ENCODE data around the gene SENP6.

SENP6 gene

DNA sequence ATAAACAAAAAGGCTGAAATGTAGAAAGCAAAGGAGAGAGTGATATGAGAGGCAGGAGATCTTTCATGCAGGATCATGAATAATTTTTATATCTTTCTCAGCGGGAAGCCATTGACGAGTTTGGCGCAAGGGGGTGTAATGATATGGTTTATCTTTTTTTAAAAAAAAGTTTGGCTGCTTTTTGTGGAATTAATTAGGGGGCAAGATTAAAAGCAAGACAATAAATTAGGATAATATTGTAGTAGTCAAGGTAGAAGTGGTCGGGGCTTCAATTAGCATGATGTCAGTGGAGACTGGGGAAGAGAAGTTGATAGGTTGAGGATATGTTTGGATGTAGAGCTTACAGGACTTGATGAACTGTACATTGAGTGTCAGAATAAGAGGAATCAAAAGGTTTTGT is 4.0 kb downstream of the SENP6 start:
- Histone ChIP-seq H3K27ac (ENCODE audit: low read depth in 2 of 2, low read length in 2 of 2) (no peak overlapping the region), H3K36me3 (ENCODE audit: control insufficient read depth in 2 of 2, insufficient read depth in 2 of 2, low read length in 2 of 2) (no peaks in the 10 kb centered on the region), H3K27me3 (ENCODE audit: control insufficient read depth in 2 of 2, insufficient read depth in 2 of 2, low read length in 2 of 2) (no peaks in the 10 kb centered on the region), H3K4me3 (ENCODE audit: low read length in 2 of 2) (no peak overlapping the region), H3K9ac (ENCODE audit: low read depth in 1 of 2, low read length in 2 of 2) (no peak overlapping the region), H3K4me1 (ENCODE audit: control insufficient read depth in 2 of 2, insufficient read depth in 2 of 2, low read length in 2 of 2) (peaks cover 24 to 29% of the 10 kb centered on the region in 2 donors), H3K9me3 (ENCODE audit: control insufficient read depth in 2 of 2, low read length in 2 of 2) (no peaks in the 10 kb centered on the region)

DNA sequence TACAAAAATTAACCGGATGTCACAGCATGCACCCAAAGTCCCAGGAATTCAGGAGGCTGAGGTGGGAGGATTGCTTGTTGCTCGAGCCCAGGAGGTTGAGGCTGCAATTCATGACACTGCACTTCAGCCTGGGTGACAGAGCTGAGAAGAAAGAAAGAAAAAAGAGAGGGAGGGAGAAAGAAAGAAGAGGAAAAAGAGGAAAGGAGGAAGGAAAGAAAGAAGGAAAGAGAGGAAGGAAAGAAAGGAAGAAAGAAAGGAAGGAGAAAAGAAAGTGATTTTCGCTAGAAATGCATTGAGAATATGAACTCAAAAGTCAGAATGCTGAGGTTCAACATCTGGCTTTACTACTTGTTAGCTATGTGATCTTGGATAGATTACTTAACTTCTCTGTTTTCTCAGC is 6.6 kb downstream of the SENP6 start:
- H3K4me3 ChIP-seq (ENCODE audit: low read length in 2 of 2): no peak overlapping the region
- H3K27me3 ChIP-seq (ENCODE audit: control insufficient read depth in 2 of 2, insufficient read depth in 2 of 2, low read length in 2 of 2): no peaks in the 10 kb centered on the region
- no peak overlapping the region for H3K9ac ChIP-seq (ENCODE audit: low read depth in 1 of 2, low read length in 2 of 2)
- H3K27ac ChIP-seq (ENCODE audit: low read depth in 2 of 2, low read length in 2 of 2): no peak overlapping the region
- H3K36me3 ChIP-seq (ENCODE audit: control insufficient read depth in 2 of 2, insufficient read depth in 2 of 2, low read length in 2 of 2): no peaks in the 10 kb centered on the region
- H3K4me1 ChIP-seq (ENCODE audit: control insufficient read depth in 2 of 2, insufficient read depth in 2 of 2, low read length in 2 of 2): peaks cover 31 to 35% of the 10 kb centered on the region in 2 donors
- H3K9me3 ChIP-seq (ENCODE audit: control insufficient read depth in 2 of 2, low read length in 2 of 2): no peaks in the 10 kb centered on the region

DNA sequence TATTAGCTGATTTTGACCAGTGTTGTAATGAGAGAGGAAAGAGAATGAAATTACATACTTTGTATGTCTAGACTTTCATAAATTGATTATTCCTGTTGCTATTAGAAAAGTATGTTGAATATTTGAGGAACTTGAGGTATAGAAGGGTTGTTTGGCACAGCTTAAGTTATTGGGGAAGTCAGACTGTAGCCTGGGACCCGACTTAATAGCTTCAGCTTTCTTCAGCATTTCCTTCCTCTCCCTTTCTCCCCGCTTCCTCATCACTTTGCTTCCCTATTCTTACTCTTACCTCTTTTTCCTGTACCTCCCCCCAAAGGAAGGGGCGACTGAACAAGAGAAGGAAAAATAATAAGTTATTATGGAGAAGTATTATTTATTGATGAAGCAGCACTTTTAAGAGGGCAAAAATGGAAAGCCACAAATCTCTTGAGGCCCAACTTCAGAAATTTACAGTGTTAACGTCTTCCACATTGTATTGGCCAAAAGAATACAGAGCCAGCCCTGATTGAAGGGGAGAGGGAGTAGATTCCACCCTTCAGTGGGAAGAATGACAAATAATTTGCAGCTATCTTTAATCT is 7.4 kb downstream of the SENP6 start:
- Histone ChIP-seq H3K4me3 (ENCODE audit: low read length in 2 of 2) (no peak overlapping the region), H3K9me3 (ENCODE audit: control insufficient read depth in 2 of 2, low read length in 2 of 2) (no peaks in the 10 kb centered on the region), H3K27ac (ENCODE audit: low read depth in 2 of 2, low read length in 2 of 2) (no peak overlapping the region), H3K27me3 (ENCODE audit: control insufficient read depth in 2 of 2, insufficient read depth in 2 of 2, low read length in 2 of 2) (no peaks in the 10 kb centered on the region), H3K4me1 (ENCODE audit: control insufficient read depth in 2 of 2, insufficient read depth in 2 of 2, low read length in 2 of 2) (peaks cover 26 to 35% of the 10 kb centered on the region in 2 donors), H3K9ac (ENCODE audit: low read depth in 1 of 2, low read length in 2 of 2) (no peak overlapping the region), H3K36me3 (ENCODE audit: control insufficient read depth in 2 of 2, insufficient read depth in 2 of 2, low read length in 2 of 2) (no peaks in the 10 kb centered on the region)

DNA sequence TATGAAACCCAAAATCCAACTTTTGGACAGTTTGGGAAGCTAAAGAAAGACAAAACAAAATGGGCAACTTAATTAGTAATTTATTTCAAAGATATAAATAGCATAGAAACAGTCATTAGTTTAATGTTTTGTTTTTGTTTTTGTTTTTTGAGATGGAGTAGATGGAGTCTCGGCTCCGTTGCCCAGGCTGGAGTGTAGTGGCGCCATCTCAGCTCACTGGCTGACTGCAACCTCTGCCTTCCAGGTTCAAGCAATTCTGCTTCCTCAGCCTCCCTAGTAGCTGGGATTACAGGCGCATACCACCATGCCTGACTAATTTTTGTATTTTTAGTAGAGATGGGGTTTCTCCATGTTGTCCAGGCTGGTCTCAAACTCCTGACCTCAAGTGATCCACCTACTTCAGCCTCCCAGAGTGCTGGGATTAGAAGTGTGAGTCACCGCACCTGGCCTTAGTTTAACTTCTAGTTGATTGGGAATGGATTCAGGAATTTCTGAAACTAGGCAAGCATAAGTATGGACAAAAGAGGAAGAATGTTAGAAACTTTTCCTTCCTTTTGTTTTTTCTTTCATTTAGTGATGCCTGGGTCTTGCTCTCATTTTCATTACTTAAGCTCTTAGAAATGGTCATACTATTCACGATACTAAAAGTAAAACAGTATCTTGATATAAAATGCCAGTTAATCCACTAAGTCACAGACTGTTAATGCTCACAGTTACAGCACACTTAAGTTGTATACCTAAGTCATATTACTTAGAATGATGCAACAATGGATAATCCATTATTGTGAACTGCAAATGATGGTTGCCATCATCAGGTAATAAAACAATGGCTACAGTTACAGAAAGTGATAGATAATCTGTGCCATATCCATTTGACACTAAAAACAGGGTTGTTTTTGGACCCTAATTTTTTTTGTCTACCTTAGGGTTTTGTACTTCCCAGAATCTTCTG is 8.2 kb downstream of the SENP6 start:
- no peak overlapping the region for H3K9ac ChIP-seq (ENCODE audit: low read depth in 1 of 2, low read length in 2 of 2)
- no peaks in the 10 kb centered on the region for H3K9me3 ChIP-seq (ENCODE audit: control insufficient read depth in 2 of 2, low read length in 2 of 2)
- H3K4me1 ChIP-seq (ENCODE audit: control insufficient read depth in 2 of 2, insufficient read depth in 2 of 2, low read length in 2 of 2): peaks cover 27 to 35% of the 10 kb centered on the region in 2 donors
- H3K27me3 ChIP-seq (ENCODE audit: control insufficient read depth in 2 of 2, insufficient read depth in 2 of 2, low read length in 2 of 2): no peaks in the 10 kb centered on the region
- no peak overlapping the region for H3K27ac ChIP-seq (ENCODE audit: low read depth in 2 of 2, low read length in 2 of 2)
- no peak overlapping the region for H3K4me3 ChIP-seq (ENCODE audit: low read length in 2 of 2)
- H3K36me3 ChIP-seq (ENCODE audit: control insufficient read depth in 2 of 2, insufficient read depth in 2 of 2, low read length in 2 of 2): no peaks in the 10 kb centered on the region

DNA sequence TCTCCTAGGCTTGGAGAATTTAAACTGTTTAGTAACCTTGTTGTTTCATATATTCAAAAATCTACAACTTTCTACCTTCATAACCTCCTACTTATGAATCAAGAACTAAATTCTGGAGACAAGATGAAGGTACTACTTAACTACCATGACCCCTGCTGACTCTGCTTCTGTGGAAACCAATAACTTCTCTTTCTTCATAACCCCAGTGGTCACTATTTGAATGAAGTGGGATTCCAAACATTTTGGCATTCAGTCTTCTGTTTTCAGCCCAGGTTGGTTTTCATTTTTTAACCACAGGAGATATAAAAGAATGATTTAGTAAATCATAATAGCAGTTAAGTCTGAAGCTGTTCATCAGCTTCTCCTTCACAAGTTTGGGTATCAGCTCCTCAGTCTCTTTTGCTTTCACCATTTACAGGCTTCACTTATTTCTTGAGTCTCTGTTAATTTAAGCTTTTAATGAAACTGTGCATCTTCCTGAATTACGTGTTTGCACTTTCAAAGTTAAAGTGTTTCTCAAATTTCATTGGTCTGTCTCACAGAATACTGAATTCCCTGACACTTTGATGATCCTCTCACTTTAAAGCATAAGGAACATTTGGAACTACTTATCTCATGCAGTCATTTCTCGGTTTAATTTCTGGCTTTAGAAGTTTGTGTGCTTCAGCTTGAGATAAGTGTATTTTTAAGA is 9.5 kb downstream of the SENP6 start:
- no peaks in the 10 kb centered on the region for H3K27me3 ChIP-seq (ENCODE audit: control insufficient read depth in 2 of 2, insufficient read depth in 2 of 2, low read length in 2 of 2)
- H3K9me3 ChIP-seq (ENCODE audit: control insufficient read depth in 2 of 2, low read length in 2 of 2): no peaks in the 10 kb centered on the region
- H3K4me3 ChIP-seq (ENCODE audit: low read length in 2 of 2): no peak overlapping the region
- H3K36me3 ChIP-seq (ENCODE audit: control insufficient read depth in 2 of 2, insufficient read depth in 2 of 2, low read length in 2 of 2): no peaks in the 10 kb centered on the region
- H3K27ac ChIP-seq (ENCODE audit: low read depth in 2 of 2, low read length in 2 of 2): no peak overlapping the region
- peaks cover 29 to 35% of the 10 kb centered on the region in 2 donors for H3K4me1 ChIP-seq (ENCODE audit: control insufficient read depth in 2 of 2, insufficient read depth in 2 of 2, low read length in 2 of 2)
- no peak overlapping the region for H3K9ac ChIP-seq (ENCODE audit: low read depth in 1 of 2, low read length in 2 of 2)

DNA sequence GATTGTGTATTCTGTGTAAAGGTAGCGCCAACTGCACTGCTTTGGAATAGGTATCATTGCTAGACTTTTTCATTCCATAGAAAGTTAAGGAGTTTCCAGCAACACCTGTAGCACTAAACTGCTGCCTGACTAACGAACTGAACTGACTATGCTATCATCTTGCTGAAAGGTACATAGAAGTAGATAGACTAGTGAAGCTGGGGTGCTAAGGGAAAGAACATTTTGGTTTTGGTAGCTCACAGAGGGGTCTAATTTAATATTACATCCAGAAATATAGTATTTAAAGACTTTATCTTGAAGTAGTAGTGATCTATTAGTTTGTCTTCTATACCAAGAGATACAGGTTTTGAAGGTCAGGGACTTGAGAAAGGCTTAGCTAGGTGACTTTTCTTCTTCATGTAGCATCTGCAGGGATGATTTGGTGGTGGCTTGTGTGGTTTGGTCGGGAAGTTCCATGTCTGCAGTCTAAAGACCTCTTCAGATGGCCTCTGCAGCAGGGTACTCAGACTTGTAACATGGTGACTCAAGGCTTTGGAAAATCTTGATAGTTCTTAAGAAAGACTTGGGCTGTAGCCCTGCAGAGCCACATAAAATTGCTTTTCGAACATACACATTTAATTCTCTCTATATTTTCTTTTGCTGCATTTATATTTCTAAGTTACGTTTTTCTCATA is 10.2 kb downstream of the SENP6 start:
- Histone ChIP-seq H3K27me3 (ENCODE audit: control insufficient read depth in 2 of 2, insufficient read depth in 2 of 2, low read length in 2 of 2) (no peaks in the 10 kb centered on the region), H3K9ac (ENCODE audit: low read depth in 1 of 2, low read length in 2 of 2) (no peak overlapping the region), H3K9me3 (ENCODE audit: control insufficient read depth in 2 of 2, low read length in 2 of 2) (no peaks in the 10 kb centered on the region), H3K27ac (ENCODE audit: low read depth in 2 of 2, low read length in 2 of 2) (no peak overlapping the region), H3K36me3 (ENCODE audit: control insufficient read depth in 2 of 2, insufficient read depth in 2 of 2, low read length in 2 of 2) (no peaks in the 10 kb centered on the region), H3K4me3 (ENCODE audit: low read length in 2 of 2) (no peak overlapping the region), H3K4me1 (ENCODE audit: control insufficient read depth in 2 of 2, insufficient read depth in 2 of 2, low read length in 2 of 2) (peaks cover 29 to 34% of the 10 kb centered on the region in 2 donors)

DNA sequence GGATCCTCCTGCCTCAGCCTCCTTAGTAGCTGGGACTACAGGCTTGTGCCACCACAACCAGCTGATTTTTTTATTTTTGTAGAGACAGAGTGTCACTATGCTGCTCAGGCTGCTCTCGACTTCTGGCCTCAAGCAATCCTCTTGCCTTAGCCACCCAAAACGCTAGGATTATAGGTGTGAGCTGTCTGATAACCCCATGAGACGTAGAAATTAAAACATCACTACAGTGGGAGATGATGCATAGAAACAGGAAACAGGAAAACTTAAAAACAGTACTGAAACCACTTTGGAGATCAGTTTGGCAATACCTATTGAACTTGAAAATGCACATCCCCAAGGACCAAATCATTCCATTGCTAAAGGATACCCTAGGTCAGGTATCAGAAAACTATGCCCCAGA is 10.8 kb downstream of the SENP6 start:
- H3K4me1 ChIP-seq (ENCODE audit: control insufficient read depth in 2 of 2, insufficient read depth in 2 of 2, low read length in 2 of 2): peaks cover 23 to 30% of the 10 kb centered on the region in 2 donors
- H3K9ac ChIP-seq (ENCODE audit: low read depth in 1 of 2, low read length in 2 of 2): no peak overlapping the region
- no peaks in the 10 kb centered on the region for H3K36me3 ChIP-seq (ENCODE audit: control insufficient read depth in 2 of 2, insufficient read depth in 2 of 2, low read length in 2 of 2)
- H3K4me3 ChIP-seq (ENCODE audit: low read length in 2 of 2): no peak overlapping the region
- H3K27ac ChIP-seq (ENCODE audit: low read depth in 2 of 2, low read length in 2 of 2): peak overlapping the region in 1 of 2 donors; percentile 17
- no peaks in the 10 kb centered on the region for H3K9me3 ChIP-seq (ENCODE audit: control insufficient read depth in 2 of 2, low read length in 2 of 2)
- no peaks in the 10 kb centered on the region for H3K27me3 ChIP-seq (ENCODE audit: control insufficient read depth in 2 of 2, insufficient read depth in 2 of 2, low read length in 2 of 2)

DNA sequence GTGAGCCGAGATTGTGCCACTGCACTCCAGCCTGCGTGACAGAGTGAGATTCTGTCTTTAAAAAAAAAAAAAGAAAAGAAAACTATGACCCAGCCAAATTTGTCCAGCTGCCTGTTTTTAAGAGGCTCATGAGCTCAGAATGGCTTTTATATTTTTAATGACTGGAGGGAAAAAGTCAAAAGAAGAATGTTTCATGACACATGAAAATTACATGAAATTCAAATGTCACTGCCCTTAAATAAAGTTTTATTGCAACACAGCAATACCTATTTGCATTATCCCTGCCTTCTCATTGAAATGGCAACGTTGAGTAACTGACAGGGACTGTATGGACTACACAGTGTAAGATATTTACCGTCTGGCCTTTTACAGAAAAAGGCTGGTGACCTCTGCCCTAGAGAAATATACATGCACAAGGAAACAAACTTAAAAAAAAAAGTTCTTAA is 11.4 kb downstream of the SENP6 start:
- H3K4me3 ChIP-seq (ENCODE audit: low read length in 2 of 2): peak overlapping the region in 1 of 2 donors; percentile 51
- peaks cover 23 to 27% of the 10 kb centered on the region in 2 donors for H3K4me1 ChIP-seq (ENCODE audit: control insufficient read depth in 2 of 2, insufficient read depth in 2 of 2, low read length in 2 of 2)
- no peaks in the 10 kb centered on the region for H3K9me3 ChIP-seq (ENCODE audit: control insufficient read depth in 2 of 2, low read length in 2 of 2)
- no peaks in the 10 kb centered on the region for H3K36me3 ChIP-seq (ENCODE audit: control insufficient read depth in 2 of 2, insufficient read depth in 2 of 2, low read length in 2 of 2)
- no peak overlapping the region for H3K9ac ChIP-seq (ENCODE audit: low read depth in 1 of 2, low read length in 2 of 2)
- H3K27me3 ChIP-seq (ENCODE audit: control insufficient read depth in 2 of 2, insufficient read depth in 2 of 2, low read length in 2 of 2): no peaks in the 10 kb centered on the region
- peak overlapping the region; percentile 27 to 52 for H3K27ac ChIP-seq (ENCODE audit: low read depth in 2 of 2, low read length in 2 of 2)

DNA sequence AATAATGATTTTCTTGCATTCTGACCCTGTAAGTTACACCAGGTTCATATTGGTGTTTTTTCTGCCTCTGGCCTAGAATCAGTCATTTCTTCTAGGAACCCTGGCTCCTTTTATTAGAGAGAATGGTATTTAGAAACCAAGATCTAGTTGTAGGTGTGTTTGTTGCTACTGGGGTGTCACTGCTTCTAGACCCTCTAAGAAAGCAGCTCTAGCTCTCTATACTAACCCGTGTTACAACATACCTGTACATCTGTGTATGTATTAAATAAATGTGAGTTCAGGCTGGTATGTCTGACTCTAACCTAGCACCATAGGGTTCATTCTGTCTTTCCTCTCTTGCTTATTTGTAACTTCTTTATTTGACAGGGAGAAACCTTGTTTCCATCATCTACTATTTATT is 16.8 kb downstream of the SENP6 start:
- Histone ChIP-seq H3K36me3 (ENCODE audit: control insufficient read depth in 2 of 2, insufficient read depth in 2 of 2, low read length in 2 of 2) (no peaks in the 10 kb centered on the region), H3K4me3 (ENCODE audit: low read length in 2 of 2) (no peak overlapping the region), H3K9me3 (ENCODE audit: control insufficient read depth in 2 of 2, low read length in 2 of 2) (no peaks in the 10 kb centered on the region), H3K27ac (ENCODE audit: low read depth in 2 of 2, low read length in 2 of 2) (no peak overlapping the region), H3K27me3 (ENCODE audit: control insufficient read depth in 2 of 2, insufficient read depth in 2 of 2, low read length in 2 of 2) (no peaks in the 10 kb centered on the region), H3K9ac (ENCODE audit: low read depth in 1 of 2, low read length in 2 of 2) (no peak overlapping the region), H3K4me1 (ENCODE audit: control insufficient read depth in 2 of 2, insufficient read depth in 2 of 2, low read length in 2 of 2) (peaks cover 10 to 19% of the 10 kb centered on the region in 2 donors)

All from mucosa of rectum (tissue), 2 donors.